Stimulated activated CD4-positive, alpha-beta T cell treated with anti-CD3 and anti-CD28 coated beads, Interleukin-1b, Interleukin-23, amount 100 ng/mL, for 24 hours (primary cell): ENCODE data around the gene LYL1.

Experiments
- DNase-seq, 4 experiments: peaks; one replicate each; pipeline ENCODE4 v3.0.0-alpha.2; 2020; ENCODE audit warnings: low read depth in 4 of 4, low spot score in 1 of 4

The LYL1 gene

DNA sequence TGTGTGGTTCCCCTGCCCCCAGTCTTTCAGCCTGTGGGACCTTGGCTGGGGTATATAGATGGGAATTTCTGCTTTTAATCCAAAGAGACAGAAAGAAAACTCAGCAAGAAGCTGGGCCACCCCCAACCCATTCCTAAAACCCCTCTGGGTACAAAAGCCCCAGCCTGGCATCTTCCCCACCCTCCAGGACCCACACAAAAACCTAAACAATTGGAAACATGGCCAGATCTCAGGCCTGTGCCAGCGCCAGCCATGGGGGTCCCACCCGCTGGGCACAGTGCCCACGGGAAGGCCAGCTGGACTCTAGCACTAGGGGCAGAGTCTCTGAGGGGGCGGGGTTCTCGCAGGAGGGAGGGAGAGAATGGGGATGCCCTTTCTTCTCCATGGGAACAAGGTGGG lies 8.6 kb downstream of the LYL1 start:
- no peak for DNase-seq

DNA sequence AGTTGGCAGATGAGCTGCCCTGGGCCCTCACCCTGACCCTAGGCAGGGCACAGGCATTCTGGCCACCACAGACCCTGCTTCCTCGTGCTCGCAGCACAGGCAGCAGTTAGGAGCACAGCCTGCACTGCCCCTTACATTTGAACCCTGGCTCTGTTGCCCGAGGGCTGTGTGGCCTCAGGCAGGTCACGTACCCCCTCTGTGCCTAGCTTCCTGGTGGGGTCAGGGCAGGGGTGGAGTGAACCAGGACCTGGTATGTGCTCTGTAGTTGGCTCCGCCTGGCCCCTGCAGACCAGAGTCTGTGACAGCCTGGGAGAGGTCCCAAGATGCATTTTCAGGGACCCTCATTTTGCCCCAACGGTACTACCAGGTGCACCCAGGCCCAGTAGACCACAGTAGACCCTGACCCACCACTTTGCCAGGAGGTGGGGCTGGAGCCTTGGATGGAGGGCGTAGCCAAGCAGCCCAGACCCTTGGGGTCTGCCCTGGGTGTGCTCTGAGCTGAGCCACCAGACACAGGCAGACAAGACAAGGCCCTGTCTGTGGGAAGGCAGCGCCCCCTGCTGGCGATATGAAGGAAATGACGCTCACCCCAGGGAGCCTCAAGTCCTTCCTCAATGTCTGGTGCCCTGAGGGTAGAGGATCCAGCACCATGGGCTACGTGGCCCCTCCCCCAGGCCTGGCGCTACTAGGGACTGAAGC lies 9.1 kb downstream of the LYL1 start:
- DNase-seq, result peak in 3 of 4 experiments; percentile 68 to 70 (median 69)

DNA sequence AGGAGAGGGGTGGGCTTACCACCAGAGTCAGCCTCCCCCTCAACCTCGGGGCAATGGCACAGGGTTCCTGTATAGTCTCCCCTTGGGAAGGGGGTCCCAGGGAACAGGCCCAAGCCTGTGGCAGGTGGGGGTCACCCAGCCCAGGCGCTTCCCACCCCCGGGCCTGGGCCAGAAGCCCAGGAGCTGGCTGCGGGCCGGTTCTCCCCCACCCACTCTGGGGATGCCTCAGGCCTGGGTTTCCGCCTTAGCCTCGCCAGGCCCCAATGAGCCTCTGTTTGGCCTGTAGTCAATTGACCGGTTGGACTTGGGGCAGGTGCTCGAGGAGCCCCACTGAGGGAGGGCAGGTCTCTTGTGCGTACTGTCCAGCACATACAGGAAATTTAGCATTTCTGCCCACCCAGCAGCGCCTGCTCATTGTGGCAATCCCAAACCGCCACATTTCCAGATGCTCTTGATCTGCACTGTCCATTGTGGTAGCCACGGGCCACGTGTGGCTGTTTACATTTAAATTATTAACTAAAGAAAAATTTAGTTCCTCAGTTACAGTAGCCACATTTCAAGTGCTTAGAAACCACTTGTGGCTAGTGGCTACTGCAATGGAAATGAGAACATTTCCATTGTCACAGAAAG lies 9.9 kb downstream of the LYL1 start:
- no peak for DNase-seq

DNA sequence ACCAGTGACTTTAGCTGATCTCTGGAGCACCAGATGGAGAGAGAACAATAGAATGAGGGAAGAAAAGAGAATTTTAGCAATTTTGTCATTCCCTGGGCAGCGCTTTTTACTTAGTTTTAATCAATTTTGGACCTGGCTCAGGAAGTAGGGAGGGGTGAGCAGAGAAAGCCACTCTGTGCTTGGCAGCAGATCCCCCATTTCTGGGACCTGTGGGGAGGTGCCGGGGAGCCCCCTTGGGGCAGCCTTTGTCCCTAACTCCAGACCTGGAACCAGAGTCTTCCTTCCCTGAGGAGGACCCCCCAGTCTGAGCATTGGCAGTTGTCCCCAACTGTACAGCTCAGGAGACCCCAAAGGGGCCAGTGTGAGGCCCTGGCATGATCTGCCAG lies 10.5 kb downstream of the LYL1 start:
- no peak for DNase-seq

DNA sequence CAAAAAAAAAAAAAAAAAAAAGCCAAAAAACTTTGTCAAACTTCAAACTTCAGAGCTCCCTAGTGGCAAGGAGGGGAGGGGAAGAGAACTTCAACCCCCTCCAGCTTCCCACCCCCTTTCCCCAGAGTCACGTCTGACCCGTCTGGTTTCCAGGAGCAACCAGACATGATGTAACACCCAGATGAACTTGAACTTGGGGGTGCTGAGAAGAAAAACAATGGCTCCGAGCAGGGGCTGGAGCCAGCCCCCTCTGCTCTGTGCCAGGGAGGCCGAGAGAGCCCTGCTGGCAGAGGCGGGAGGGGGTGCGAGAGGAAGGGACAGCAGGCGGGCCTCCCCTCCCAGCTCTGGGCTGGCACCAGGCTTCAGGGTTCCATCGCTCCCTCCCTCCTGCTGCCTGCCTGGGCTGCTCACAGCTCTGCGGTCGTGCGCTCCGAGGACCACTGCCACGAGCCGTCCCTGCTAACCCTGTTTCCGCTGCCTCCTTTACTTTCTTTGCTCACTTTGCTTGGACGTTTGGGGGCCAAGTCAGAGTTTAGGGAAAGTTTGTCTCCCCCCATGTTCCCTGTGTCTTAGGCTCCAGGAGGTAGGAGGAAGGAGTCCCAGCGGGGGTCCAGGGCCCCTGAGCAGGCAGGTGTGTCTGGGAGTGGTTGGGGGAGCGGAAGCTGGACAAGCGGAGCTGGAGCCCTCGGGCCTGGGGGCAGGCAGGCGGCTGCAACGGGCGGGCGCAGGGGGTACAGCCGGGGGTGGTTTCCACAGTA lies 11.1 kb downstream of the LYL1 start:
- no peak for DNase-seq

DNA sequence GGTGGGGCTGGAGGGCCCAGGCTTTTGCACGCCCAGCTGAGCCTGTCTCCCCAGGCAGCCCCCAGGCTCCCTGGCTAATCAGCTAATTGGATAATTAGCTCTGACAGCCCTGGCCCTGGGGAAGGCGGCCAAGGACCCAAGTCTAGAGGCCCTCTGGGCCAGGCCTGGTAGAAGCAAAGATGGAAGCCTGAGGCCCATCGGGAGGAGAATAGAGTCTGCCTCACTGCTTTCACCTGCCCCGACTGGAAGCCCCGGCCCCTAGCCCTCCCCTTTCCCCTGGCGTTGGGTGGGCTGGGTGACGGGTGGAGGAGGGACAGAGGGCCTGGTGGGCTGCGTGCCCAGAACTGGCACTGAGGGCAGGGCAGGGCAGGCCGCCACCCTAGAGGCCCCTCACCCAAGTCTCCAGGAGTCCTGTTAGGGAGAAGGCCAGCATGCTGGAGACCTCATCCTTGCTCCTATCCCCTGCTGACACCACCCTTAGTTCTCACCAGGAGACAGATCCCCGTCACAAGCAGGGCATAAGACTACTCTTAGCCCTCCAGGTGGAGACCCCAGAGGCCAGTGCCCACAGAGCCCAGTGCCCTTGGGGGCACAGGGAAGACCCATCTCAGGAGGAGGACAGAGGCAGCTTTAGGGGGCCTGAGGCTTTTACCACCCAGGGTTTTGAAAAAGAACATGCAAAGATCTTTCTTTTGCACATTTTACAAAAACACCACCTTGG lies 12.0 kb downstream of the LYL1 start:
- DNase-seq, result no peak

DNA sequence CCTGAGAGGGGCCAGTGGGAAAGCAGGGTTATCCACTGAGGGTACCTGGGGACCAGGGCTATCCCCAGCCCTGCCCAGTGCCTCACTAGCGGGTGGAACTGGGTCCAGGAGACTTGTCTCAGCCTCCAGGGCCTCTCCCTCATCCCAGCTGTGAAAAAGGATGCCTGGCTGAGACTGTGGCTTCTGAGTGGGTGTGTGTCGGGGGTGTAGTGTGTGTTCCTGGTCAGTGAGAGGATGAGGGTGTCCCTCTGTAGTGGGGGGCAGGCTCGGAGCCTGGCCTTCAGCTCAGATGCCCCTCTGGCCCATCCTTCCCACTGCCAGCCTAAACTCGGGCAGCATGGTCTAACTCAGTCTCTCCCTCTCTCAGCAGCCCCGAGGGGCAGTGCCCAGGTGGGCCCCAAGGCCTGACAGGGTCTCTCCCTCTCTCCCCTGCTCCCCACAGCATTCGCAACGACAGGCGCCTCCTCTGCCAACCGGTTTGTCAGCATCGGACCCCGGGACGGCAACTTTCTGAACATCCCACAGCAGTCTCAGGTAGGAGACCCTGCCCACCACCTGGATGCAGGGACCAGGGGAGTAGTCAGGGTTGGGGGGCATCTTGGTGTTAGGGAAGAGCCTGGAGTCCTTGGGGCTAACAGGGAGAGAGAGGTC lies 12.7 kb downstream of the LYL1 start:
- DNase-seq, result no peak

DNA sequence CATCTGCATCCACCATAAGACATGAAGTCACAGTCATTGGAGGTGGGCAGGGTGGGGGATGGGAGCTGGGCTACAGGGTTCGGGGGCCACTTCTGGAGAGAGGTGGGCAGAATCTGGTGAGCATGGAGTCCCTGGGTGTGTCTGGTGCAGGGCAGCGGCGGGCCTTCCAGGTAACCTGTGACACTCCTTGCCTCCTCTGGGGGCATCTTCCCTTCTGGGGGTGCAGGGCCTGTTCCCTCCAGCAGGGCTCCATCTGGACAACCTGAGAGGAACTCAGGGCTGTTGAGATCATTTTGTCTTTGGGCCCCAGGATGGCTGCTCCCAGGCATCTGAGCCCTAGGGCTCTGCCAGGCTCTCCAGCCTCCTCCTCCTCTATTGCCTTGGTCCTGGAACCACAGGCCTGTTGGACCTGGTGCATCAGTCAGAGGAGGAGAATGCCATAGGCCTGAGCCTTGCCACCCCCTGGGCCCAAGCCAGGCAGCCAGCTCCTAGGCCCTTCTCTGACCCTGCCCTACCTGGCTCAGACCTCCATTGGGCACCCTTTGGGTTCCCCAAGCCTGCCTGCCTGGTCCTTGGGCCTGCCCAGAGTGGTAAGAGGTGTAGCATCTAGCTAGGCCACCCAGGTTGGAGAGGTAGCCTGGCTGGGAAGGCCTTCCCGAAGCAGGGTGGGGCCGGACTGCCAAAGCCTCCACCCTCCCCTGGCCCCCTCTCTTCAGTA lies 13.4 kb downstream of the LYL1 start:
- DNase-seq, result no peak

DNA sequence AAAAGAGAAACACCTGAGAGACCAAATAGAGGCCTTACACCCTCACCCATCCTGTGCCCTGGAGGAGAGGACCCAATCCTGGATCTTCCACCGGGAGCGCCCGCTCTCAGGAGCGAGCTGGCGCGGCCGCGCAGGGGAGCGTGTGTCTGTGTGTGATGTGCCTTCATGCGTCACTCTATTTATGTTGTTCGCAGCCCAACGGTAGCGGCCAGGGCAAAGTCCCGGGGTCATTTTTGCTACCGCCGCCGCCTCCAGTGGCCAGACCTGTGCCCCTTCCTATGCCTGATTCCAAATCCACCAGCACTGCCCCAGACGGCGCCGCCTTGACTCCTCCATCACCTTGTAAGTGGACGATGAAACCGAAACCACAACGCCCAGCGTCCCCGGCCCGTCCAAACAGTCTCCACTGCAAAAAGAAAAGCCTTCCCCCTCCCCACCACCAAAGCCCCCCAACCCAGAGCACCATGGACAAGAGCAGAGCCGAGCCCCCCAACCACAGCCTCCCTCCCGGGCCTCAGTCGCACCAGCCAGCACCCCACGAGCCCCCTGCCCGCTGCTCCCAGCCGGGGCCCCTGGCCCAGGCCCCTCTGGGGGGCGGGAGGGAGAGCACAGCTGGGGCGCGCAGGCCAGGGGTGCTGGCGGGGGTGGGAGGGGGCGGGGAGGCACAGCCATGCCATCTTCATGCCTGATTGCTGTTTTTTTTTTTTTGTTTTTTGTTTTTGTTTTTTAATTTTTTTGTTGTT lies 14.7 kb downstream of the LYL1 start:
- no peak for DNase-seq

DNA sequence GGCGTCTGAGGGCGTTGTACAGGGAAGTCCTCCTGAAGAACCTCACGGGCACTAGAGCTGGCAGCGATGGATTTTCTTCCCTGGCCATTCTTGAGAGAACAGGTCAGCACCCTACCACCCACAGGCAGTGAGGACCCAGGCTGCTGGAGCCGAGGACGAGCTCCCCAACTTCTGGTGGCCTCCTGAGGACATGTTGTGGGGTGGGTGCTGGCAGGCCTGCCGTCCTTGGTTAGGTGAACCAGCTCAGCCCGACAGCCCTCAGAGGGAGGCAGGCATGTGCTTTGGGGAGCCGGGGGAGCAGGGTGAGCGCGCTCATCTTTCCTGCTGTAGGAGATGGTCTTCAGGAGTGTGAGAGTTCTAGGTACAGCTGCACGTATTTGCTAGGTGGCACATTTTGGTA lies 15.4 kb downstream of the LYL1 start:
- DNase-seq, result no peak

DNA sequence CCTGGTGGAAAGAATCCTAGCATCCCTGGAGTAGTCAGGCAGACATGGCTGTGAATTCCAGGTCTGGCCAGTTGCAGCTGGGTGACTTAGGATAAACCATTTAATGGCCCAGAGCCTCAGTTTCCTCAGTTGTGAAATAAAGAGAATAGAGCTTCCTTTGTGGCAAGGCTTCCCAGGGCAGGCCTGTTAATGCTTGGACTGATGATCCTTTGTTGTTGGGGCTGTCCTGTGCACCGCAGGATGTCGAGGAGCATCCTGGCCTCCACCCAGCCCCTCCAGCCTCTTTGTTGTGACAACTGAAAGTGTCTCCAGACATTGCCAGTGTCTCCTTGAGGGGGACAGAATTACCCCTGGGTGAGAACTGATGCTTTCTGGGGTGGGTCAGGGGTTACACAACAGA lies 16.3 kb downstream of the LYL1 start:
- DNase-seq, result no peak

DNA sequence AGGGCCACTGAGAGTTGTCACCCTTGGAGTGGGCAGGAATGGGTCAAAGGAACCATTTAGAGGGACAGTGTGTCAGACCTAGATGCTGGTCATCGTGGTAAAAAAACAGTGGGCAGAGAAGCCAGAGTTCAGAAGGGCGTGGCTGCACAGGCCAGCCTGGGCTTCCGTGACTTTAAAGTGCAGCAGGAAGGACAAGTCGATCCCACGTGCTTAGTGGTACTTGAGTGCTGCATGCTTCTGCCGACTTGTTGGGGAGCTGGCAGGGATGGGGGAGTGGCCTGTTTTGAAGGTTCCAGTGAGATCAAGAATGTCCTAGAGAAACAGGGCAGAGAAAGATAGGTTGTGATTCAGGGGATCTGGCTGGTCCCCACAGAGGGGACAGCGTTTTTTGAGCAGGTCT lies 17.0 kb downstream of the LYL1 start:
- no peak for DNase-seq

DNA sequence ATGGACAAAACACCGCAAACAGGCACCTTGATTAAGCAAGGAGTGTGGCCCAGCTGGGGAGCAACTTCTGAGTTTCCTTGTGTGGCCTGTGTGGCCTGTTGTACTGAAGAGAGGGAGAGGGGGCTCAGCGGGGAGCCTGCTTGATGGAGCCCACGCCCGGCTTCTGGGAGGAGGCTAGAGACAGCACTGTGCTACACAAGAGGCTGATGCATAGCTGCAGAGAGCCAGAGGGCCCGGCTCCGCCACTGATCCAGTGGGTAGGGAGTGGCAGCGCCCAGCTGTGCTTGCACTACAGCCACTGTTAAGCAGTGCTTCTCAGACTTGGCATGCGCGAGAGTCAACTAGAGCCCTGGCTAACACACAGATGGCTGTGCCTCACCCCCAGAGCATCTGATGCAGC lies 19.0 kb downstream of the LYL1 start:
- no peak for DNase-seq

DNA sequence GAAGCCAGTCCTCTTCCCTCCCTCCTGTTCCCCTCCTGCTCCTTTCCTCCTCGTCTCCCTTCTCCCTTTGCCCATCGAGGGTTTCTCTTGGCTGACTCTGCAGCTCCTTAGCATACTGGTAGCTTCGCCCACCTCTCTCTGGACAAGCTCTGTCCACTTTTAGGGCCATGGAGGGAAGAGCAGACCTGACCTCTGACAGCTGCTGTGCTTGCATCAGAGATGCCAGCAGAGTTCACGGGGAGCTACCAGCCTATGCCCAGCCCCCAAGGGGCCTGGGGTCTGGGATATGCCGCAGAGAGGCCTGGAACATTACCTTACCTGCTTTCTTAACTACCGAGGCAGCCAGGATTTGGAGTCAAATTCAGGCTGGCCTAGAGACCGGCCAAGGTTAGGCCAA lies 19.7 kb downstream of the LYL1 start:
- no peak for DNase-seq

DNA sequence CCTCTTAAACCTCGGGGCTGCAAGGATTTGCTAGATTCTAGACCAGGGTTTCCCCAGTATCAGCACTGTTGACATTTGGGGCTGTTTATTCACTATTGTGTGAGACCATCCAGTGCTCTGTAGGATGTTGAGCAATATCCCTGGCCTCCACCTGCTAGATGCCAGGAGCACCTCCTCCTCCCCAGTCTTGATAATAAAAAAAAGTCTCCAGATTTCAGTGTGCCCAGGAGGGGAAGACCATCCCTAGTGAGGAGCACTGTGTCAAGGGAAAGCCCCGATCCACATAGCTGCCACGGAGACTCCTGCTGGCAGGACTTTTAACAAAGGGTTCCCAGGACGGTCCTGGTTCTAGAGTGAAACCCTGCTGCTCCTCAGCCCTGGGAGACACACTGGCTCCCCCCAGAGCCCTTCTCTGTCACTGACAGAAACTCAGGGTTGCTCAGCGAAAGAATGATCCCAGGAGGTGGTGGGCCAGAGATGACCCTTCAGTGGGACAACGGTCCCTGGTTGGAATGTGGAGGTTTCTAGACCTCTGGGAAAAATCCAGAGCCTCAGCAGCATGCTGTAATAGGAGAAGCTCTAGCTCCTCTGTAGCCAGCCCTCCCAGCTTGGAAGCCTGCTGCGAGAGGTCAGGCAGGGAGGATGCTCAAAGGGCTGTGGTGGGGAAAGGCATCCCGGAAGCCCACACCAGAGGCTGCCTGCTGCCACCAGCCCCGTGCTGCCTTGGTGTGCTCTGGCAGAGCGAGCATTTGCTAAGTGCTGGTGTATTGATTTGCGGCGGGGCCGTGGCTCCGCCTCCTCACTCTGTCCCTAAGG lies 20.3 kb downstream of the LYL1 start:
- no peak for DNase-seq

DNA sequence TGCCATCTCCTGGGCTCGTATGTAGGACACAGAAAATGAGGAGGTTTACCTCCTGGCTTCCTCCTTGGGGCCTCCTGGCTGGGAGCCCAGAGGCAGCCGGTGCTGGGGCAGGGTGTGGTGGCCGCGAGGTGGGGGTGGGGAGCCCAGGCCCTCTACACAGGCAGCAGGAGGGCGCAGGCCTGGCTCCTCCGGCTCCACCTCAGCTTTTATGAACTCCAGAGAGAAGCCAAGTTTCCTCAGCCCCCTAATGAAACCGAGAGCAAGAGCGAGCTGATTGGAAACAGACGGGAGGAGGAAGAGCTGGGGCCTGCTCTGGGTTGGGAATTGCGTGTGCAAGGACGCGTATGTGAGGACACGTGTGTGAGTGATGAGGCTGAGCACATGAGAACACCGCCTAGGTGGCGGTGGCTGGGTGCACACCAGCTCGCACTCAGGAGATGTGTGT lies 23.1 kb downstream of the LYL1 start:
- DNase-seq, result no peak

DNA sequence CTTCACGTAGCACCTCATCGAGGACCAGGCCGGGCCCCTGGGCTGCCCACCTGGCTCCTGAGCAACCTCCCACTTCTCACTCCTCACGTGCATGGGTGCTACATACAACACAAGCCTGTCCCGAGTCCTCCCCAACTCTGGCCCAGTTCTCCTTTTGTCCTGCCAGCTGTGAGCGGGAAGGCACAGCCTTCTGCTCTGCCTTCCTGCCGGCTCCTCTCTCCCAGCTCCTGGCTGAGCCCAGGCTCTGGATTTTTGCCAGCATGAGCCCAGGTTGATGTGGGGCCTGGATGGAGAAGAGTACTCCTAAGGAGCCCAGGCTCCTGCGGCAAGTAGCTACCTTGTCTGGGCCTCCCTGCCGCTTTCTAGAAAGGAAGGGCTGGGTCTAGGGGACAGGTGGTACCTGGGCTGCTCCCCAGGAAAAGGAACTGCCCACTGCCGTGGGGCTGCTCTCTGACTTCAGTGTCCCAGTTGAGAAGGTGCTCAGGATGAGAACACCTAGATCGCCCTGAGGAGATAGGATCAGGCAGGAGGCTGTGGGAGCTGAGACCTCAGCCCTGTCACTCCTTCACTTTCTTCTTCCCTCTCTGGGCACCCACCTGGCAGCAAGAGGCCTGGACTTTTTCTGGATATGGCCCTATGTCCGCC lies 23.6 kb downstream of the LYL1 start:
- DNase-seq, result no peak

DNA sequence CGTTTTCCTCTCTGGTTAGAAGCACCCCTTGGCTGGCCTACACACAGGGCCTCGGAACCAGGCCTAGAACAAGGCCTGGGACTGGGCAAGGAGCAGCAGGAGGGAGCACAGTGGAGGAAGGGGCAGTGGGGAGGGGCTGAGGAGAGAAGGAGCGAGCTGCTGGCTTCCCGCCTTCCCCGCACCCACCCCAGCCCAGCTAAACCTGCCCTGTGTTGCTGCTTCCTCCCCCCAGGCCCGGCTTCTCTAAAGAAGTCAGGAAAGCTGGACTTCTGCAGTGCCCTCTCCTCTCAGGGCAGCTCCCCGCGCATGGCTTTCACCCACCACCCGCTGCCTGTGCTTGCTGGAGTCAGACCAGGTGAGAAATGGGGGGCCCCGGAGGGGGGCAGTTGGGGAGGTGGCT lies 24.3 kb downstream of the LYL1 start:
- DNase-seq, result no peak

DNA sequence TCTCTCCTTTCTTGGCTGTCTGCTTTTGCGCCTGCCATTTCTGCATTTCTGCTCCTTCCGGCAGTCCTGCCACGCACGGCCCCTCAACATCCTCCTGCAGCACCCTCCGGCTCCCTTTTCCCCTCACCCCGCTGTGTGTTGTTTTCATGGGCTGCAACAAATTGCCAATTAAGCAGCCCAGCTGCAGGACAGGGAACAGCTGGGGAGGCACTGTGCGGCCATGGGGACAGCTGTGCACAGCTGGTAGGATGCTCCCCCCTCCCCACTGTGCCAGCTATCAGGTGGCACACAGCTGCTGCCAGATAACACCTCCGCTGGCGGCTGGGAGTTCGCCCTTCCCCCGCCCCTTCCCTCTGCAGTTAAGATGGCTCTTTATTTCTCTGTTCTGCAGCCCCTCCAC lies 25.4 kb downstream of the LYL1 start:
- no peak for DNase-seq
